Sigmoid colon (tissue), 4 donors: ENCODE measurements around the gene COBL.

Experiments used
- EP300 ChIP-seq, 4 donors: sonication (generic); formaldehyde crosslinking; IDR thresholded peaks; one replicate each; pipeline ENCODE4 v1.6.1; 2017; ENCODE audit warnings: antibody characterized with exemption in 4 of 4
- POLR2A ChIP-seq, 2 donors: fragments of 450-650 bp; IDR thresholded peaks; one replicate each; pipeline ENCODE4 v1.6.1; 2016; ENCODE audit warnings: antibody characterized with exemption in 2 of 2, mild to moderate bottlenecking in 2 of 2, moderate library complexity in 2 of 2
- POLR2AphosphoS5 ChIP-seq, 4 donors: sonication (generic); formaldehyde crosslinking; IDR thresholded peaks; one replicate each; pipeline ENCODE4 v1.6.1; 2017; ENCODE audit warnings: antibody characterized with exemption in 4 of 4
- TF ChIP-seq, protein P1 (sequence below), 4 experiments: fragments of 450-650 bp in 3 of 4; fragments of 200-600 bp in 1 of 4; IDR thresholded peaks; one replicate each; pipeline ENCODE4 v1.5.1; 2016 to 2019; ENCODE audit warnings: antibody characterized with exemption in 4 of 4, mild to moderate bottlenecking in 3 of 4, moderate library complexity in 2 of 4

DNA sequence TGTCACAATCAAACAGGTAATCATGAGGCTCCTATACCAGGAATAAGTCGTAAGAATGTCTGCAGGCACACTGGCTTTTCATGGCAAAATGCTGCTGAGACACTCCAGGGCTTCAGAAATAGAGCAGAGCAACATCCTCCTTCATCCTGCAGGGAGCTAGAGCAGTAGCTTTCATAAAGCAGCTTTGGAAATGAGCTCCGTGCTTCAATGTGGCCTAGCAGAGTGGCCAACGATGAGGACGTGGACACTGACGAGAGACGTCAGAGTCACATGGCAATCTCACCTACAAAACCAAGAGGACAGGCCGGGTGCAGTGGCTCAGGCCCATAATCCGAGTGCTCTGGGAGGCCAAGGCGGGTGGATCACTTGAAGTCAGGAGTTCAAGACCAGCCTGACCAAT is 9.8 kb downstream of the COBL start:
- TF ChIP-seq, protein P1, sequence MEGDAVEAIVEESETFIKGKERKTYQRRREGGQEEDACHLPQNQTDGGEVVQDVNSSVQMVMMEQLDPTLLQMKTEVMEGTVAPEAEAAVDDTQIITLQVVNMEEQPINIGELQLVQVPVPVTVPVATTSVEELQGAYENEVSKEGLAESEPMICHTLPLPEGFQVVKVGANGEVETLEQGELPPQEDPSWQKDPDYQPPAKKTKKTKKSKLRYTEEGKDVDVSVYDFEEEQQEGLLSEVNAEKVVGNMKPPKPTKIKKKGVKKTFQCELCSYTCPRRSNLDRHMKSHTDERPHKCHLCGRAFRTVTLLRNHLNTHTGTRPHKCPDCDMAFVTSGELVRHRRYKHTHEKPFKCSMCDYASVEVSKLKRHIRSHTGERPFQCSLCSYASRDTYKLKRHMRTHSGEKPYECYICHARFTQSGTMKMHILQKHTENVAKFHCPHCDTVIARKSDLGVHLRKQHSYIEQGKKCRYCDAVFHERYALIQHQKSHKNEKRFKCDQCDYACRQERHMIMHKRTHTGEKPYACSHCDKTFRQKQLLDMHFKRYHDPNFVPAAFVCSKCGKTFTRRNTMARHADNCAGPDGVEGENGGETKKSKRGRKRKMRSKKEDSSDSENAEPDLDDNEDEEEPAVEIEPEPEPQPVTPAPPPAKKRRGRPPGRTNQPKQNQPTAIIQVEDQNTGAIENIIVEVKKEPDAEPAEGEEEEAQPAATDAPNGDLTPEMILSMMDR (IDR thresholded peaks at IDR 0.05), result no peak
- no peak for TF ChIP-seq EP300 (IDR thresholded peaks at IDR 0.05)
- no peak for TF ChIP-seq POLR2A (IDR thresholded peaks at IDR 0.05)
- TF ChIP-seq POLR2AphosphoS5 (IDR thresholded peaks at IDR 0.05), result no peak
